ENCODE measurements around the gene IP6K3.

Gene IP6K3

GRCh38 chr6:33675968-33676367, 70.7 kb downstream of the IP6K3 start:
- ChIA-PET POLR2A (no interaction called here), CTCF (interaction anchor here (0.8 to 2.3 kb wide), 4 partner anchors 8 to 68 kb away, joined by 3 to 7 read pairs (median 3); no protein-coding TSS in a partner anchor)
- no peak for TF ChIP-seq CTCF (IDR thresholded peaks at IDR 0.05; ENCODE audit: control extremely low read depth, extremely low read depth, low read depth, missing control alignments)
- DNase-seq (ENCODE audit: extremely low spot score) = no peak

- POLR2A ChIA-PET = no interaction called here
- no peak for DNase-seq (ENCODE audit: extremely low spot score)
- no peak for TF ChIP-seq CTCF (IDR thresholded peaks at IDR 0.05; ENCODE audit: control extremely low read depth, extremely low read depth, low read depth, missing control alignments)
- CTCF ChIA-PET = interaction anchor here (1.2 to 2.3 kb wide), 2 partner anchors 13 to 27 kb away, joined by 3 to 7 read pairs; no protein-coding TSS in a partner anchor
These were observed 72.9 kb downstream of the IP6K3 start for GRCh38 chr6:33673851-33674250.

- TF ChIP-seq CTCF (IDR thresholded peaks at IDR 0.05; ENCODE audit: control extremely low read depth, extremely low read depth, low read depth, missing control alignments) = peak; percentile 12
- CTCF ChIA-PET = interaction anchor here (1.0 to 1.6 kb wide), 4 partner anchors 14 to 93 kb away, joined by 3 to 7 read pairs (median 3); partner anchors contain the start of gene BAK1
- POLR2A ChIA-PET = no interaction called here
- DNase-seq (ENCODE audit: extremely low spot score) = peak; percentile 65
These were observed 73.9 kb downstream of the IP6K3 start for GRCh38 chr6:33672808-33673207.

GRCh38 chr6:33671744-33672072, 75.0 kb downstream of the IP6K3 start:
- no peak for TF ChIP-seq CTCF (IDR thresholded peaks at IDR 0.05; ENCODE audit: control extremely low read depth, extremely low read depth, low read depth, missing control alignments)
- no peak for DNase-seq (ENCODE audit: extremely low spot score)
- POLR2A ChIA-PET = no interaction called here
- CTCF ChIA-PET = interaction anchor here (1.0 to 1.6 kb wide), 2 partner anchors 15 to 29 kb away, joined by 3 to 7 read pairs; no protein-coding TSS in a partner anchor
